Activated CD4-positive, alpha-beta T cell treated with anti-CD3 and anti-CD28 coated beads for 48 hours (primary cell): ENCODE data around the gene MAD1L1.
"Not testable (repeated sequence)": the region's sequence is repeated elsewhere in the genome, so short reads cannot be mapped to it uniquely, and the experiment has no call there.

Source experiments
- DNase-seq: peaks from one replicate; pipeline ENCODE4 v3.0.0-alpha.2; 2020

The MAD1L1 gene

GRCh38 chr7:2038931-2039728 lies 193.6 kb downstream of the MAD1L1 start:
- DNase-seq, result peak; percentile 21

DNA sequence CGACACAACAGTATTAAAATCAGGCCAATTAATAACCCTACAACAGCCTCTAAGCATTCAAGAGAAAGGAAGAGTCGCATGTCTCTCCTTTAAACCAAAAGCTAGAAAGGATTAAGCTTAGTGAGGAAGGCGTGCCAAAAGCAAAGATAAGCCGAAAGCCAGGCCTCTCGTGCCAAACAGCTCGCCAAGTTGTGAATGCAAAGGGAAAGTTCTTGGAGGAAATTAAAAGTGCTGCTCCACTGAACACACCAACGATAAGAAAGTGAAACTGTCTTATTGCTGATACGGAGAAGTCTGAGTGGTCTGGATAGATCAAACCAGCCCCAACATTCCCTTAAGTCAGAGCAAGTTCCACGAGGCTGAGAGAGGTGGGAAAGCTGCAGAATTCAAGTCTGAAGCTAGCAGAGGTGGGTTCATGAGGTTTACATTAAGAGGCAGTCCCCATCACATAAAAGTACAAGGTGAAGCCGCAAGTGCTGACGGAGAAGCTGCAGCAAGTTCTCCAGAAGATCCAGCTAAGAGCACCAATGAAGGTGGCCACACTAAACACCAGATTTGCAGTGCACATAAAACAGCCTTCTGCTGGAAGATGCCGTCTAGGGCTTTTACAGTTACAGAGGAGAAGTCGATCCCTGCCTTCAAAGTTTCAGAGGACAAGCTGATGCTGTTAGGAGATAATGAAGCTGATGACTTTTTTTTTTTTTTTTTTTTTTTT lies 194.8 kb downstream of the MAD1L1 start:
- no peak for DNase-seq

GRCh38 chr7:2037301-2037807 lies 195.4 kb downstream of the MAD1L1 start:
- no peak for DNase-seq

DNA sequence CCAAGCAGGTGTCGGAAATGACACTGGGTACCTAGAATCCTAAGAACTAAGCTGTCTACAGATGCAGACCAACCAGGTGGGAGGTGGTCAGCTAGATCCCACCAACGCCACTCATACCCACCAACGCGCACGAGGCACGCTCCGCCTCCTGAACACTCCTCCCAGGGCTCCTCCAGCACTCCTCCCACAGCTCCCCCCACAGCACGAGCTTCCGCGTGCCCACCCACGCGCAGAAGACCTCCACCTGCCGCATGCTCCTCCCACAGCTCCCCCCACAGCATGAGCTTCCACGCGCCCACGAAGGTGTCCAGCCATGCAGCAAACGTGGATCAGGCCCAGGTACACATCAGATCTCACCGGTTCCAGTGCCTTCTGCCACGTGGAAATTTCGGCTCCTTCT lies 196.0 kb downstream of the MAD1L1 start:
- DNase-seq, result no peak

DNA sequence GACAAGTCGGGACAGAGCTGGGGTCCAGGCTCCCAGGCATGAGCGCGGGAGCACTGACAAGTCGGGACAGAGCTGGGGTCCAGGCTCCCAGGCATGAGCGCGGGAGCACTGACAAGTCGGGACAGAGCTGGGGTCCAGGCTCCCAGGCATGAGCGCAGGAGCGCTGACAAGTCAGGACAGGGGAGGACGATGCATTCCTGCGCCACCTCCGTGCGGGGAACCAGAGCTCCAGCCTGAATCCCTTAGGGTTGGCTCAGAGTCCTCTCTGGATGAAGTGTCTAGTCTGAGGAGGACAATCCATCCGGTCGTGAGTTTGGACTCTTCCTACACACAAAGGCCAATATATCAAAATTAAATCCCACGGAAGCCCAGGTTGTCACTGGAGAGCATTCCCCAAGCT lies 196.5 kb downstream of the MAD1L1 start:
- DNase-seq, result not testable (repeated sequence)

DNA sequence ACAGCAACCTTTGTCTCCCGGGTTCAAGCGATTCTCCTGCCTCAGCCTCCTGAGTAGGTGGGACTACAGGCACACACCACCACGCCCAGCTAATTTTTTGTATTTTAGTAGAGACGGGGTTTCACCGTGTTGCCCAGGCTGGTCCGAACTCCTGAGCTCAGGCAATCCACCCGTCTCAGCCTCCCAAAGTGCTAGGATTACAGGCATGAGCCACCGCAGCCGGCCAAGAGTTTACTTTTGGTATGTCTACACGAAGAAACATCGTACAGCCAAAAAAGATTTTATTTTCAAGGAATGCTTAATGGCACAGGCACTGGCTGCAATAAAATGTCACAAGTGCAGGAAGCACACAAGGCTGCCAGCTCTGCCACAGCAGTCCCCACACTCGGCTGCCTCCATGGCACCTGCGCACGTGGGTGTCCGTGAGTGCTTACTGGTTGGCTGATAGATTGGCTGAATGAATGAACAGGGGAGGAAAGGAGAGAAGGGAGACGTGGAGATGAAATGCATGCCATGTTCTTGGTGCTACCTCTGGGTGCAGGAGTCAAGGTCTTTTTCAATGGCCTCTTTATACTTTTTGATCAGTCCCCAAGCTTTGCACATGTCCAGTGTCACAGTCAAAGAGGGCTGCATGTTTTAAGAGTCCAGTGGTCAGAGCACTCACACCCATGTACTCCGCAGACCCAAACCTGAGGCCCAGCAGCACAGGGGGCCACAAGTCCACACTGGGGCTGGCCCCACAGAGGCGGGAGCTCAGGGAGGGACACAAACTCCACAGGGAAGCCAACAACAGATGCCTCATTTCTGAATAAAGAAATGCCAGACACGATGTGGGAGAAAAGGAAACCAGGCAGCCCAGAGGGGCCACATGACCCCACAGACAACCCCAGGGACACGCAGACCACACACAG lies 198.2 kb downstream of the MAD1L1 start:
- DNase-seq, result no peak

- DNase-seq, result no peak
These were observed 199.1 kb downstream of the MAD1L1 start for GRCh38 chr7:2033586-2034135.

- DNase-seq, result no peak
These were observed 199.8 kb downstream of the MAD1L1 start for GRCh38 chr7:2032876-2033407.

- DNase-seq, result no peak
These were observed 200.5 kb downstream of the MAD1L1 start for GRCh38 chr7:2032030-2032875.

DNA sequence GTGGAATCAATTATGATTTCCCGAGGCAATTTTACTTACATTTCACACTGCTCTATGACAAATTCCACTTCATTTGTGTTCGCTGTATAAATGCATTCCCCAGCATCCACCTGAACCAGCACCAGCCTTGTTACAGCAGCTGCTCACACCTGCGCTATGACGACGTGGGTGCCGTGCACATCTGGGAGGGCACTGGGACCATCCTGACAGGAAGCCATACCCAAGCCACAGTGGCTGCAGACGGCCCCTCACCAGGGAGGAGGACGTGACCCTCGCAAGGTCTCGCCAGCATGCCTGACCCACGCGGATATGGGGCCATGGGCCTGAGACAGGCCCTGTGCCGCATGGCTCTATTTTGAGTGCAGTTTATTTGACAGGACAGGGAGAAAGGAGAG lies 201.3 kb downstream of the MAD1L1 start:
- DNase-seq, result no peak

GRCh38 chr7:2030475-2031450 lies 202.0 kb downstream of the MAD1L1 start:
- DNase-seq, result peak; percentile 21

- no peak for DNase-seq
These were observed 202.8 kb downstream of the MAD1L1 start for GRCh38 chr7:2029936-2030335.

GRCh38 chr7:2029211-2029905 lies 203.4 kb downstream of the MAD1L1 start:
- DNase-seq, result no peak

DNA sequence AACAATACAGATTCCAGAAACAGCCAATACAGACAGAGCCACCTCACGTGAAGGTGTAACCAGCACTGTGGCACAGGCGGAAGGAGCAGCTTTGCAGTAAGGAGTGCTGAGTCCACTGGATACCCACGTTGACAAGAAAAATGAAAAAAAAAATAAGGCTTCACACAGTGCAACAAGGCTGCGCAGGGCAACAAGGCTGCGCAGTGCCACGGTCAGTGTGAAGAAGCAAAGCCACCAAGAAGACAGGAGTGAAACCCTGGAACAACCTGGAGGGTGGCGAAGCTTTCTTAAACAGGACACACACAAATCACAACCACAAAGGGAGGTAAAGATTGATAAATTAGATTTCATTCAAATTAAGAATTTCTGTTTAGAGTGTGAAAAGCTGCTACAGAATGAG lies 204.0 kb downstream of the MAD1L1 start:
- no peak for DNase-seq

GRCh38 chr7:2025188-2025587 lies 207.6 kb downstream of the MAD1L1 start:
- no peak for DNase-seq

GRCh38 chr7:2024567-2024918 lies 208.2 kb downstream of the MAD1L1 start:
- DNase-seq, result no peak

- no peak for DNase-seq
These were observed 208.7 kb downstream of the MAD1L1 start for GRCh38 chr7:2023877-2024566.

DNA sequence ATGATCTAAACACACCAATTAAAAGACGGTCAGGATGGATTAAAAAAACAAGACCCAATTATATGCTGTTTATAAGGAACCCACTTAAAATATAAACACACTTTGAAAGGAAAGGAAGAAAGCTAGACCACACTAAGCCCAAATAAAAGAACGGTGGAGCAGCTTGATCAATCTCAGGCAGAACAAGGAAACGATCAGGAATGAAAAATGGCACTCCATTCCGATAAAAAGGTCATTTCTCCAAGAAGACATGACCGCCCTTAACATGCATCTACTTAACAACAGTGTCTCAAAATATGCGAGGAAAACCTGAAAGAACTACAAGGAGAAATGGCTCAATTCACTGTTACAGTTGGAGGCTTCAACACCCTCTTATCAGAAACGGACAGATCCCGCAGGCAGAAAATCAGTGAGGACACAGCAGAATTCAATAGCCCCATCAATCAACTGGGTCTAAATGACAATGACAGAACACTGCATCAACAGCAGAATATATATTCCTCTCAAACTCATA lies 210.0 kb downstream of the MAD1L1 start:
- DNase-seq, result no peak

- DNase-seq, result no peak
These were observed 210.7 kb downstream of the MAD1L1 start for GRCh38 chr7:2022021-2022409.
